Thyroid gland (tissue), 4 donors: ENCODE results near the gene TLX3.

Experiments used
- CTCF ChIP-seq, 6 experiments: fragments of 200-600 bp in 3 of 6; fragments of 450-650 bp in 3 of 6; sonication (generic) in 3 of 6; IDR thresholded peaks; one replicate each; pipeline ENCODE4 v1.5.1; 2016 to 2019; ENCODE audit warnings: antibody characterized with exemption in 6 of 6, mild to moderate bottlenecking in 2 of 6, inconsistent platforms in 1 of 6, moderate library complexity in 1 of 6
- POLR2A ChIP-seq, 2 donors: fragments of 450-650 bp; IDR thresholded peaks; one replicate each; pipeline ENCODE4 v1.6.1; 2017; ENCODE audit warnings: antibody characterized with exemption in 2 of 2, mild to moderate bottlenecking in 2 of 2, moderate library complexity in 1 of 2

- TF ChIP-seq CTCF (IDR thresholded peaks at IDR 0.05) (no peak), POLR2A (IDR thresholded peaks at IDR 0.05) (no peak)
These were observed 3.3 kb downstream of the TLX3 start for GRCh38 chr5:171312129-171312974.
